Central memory CD8-positive, alpha-beta T cell (primary cell): ENCODE results near the gene INSC.

ENCODE experiments used
- ATAC-seq: fragments of 150-1000 bp; cut with Tn5 transposase; replicated peaks from 2 replicates; pipeline ENCODE4 v1.10.0; 2022; ENCODE audit warnings: mild to moderate bottlenecking, moderate FRiP score, moderate number of reproducible peaks; ENCODE audit not compliant: poor library complexity, severe bottlenecking; ENCODE audit errors: extremely low read depth
- DNase-seq, 2 donors: peaks; one replicate each; pipeline ENCODE4 v3.0.0; 2021; ENCODE audit warnings: low spot score in 2 of 2
- H3K27ac Mint-ChIP-seq: one replicate; pipeline ENCODE4 v1.8.0; 2022; ENCODE audit warnings: low read depth, mild to moderate bottlenecking, moderate library complexity, mixed read lengths
- H3K27me3 Mint-ChIP-seq: one replicate; pipeline ENCODE4 v1.8.0; 2022; ENCODE audit warnings: mixed read lengths
- H3K36me3 Mint-ChIP-seq: one replicate; pipeline ENCODE4 v1.8.0; 2022; ENCODE audit warnings: mild to moderate bottlenecking, moderate library complexity, mixed read lengths; ENCODE audit not compliant: insufficient read depth
- H3K4me1 Mint-ChIP-seq: one replicate; pipeline ENCODE4 v1.8.0; 2022; ENCODE audit warnings: mixed read lengths
- H3K4me3 Mint-ChIP-seq: one replicate; pipeline ENCODE4 v1.8.0; 2022; ENCODE audit warnings: mild to moderate bottlenecking, moderate library complexity, mixed read lengths
- H3K9me3 Mint-ChIP-seq: one replicate; pipeline ENCODE4 v1.8.0; 2022; ENCODE audit warnings: mixed read lengths

The INSC gene

DNA sequence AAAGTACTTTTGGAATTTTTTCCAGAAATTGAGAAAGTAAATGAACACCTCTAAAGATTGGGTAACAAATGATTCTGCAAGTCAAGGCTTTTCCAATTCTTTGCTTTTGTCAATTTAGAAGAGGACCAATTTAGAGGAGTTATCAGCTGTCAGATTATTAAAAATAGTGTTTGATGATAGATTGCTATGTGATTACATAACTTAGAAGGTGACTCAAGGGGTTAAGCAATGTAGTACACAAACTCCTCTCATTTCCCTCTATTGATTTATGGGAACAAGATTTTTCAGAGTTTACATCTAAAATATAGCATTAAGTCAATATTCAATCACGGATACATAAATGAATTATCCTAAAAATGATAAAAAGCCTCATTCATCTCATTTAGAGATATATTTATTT, 70.3 kb downstream of the INSC start:
- no peaks in the 10 kb centered on the region for H3K9me3 Mint-ChIP-seq
- DNase-seq (no peak), ATAC-seq (no peak)
- no peaks in the 10 kb centered on the region for H3K36me3 Mint-ChIP-seq
- peaks cover 18% of the 10 kb centered on the region for H3K27me3 Mint-ChIP-seq
- H3K4me3 Mint-ChIP-seq: no peak overlapping the region
- H3K4me1 Mint-ChIP-seq: no peaks in the 10 kb centered on the region
- H3K27ac Mint-ChIP-seq: no peak overlapping the region

DNA sequence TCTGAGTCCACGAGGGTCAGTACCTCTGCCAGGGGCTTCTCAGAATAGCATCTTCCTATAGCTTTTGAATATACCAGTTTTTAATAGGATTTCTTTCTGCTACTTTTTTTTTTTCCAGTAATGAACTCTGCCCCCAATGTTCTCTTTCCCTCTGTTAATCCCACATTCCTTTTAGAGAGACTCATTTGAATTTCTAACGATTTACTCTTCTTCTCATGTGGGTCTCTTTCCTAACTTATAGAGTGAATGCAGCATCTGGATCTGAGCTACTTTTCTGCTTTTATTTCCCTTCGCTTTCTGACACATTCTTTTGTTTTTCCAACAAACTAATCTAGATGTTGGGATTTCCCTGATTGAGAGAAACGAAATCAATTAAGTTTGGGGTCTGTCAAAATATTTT, 71.4 kb downstream of the INSC start:
- Mint-ChIP-seq H3K9me3 (no peaks in the 10 kb centered on the region), H3K4me1 (no peaks in the 10 kb centered on the region), H3K4me3 (no peak overlapping the region), H3K27me3 (peaks cover 10% of the 10 kb centered on the region), H3K36me3 (no peaks in the 10 kb centered on the region), H3K27ac (no peak overlapping the region)
- DNase-seq: no peak
- no peak for ATAC-seq

DNA sequence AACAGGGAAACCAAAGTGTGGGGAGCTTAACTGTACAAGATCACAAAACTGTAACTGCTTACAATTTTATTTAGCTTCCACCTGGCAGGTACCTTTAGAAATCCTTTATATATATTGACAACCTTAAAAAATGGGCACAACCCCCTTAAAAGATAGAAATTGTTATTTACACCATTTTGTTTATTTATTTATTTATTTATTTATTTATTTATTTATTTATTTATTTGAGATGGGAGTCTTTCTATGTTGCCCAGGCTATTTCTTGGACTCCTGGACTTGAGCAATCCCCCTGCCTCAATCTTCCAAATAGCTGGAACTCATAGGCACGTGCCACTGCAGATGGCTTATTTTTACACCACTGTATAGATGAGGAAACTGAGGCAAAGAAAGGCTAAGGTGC, 74.5 kb downstream of the INSC start:
- H3K4me1 Mint-ChIP-seq: no peaks in the 10 kb centered on the region
- H3K36me3 Mint-ChIP-seq: no peaks in the 10 kb centered on the region
- H3K9me3 Mint-ChIP-seq: no peaks in the 10 kb centered on the region
- ATAC-seq: no peak
- H3K27ac Mint-ChIP-seq: no peak overlapping the region
- DNase-seq: no peak
- H3K4me3 Mint-ChIP-seq: no peak overlapping the region
- peaks cover 22% of the 10 kb centered on the region for H3K27me3 Mint-ChIP-seq

DNA sequence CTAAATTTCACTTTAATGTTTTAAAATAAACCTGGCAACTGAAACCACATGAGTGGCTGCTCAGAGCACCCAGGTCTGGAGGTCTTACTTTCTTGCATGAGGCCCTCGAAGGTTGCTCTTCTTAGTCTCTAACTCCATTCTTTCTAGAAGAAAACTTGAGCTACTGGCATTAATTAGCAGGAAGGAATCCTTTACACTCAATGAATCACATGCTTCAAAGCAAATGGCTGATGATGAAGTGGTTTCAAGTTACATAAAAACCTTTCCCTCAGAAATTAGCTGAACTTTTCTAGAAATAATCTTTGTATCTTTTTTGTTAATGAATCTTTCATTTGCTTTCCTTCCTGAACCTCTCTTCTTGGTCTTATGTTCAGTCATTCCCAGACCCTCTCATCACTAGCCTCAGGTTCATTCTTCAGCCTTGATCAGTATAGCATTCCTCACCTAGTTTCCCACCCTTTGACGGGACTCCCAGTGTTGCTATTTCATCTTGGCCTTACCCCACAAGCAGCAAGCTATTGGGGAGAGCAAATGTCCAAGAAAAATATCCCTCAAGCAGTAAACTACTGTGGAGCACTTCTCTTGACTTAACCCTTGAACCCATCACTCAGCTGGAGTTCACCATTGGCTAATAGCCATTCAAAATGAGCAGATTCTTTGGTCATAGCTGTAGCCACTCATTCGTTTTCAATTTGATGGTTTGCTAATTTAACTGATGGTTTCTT, 75.1 kb downstream of the INSC start:
- no peaks in the 10 kb centered on the region for H3K36me3 Mint-ChIP-seq
- peaks cover 22% of the 10 kb centered on the region for H3K27me3 Mint-ChIP-seq
- H3K9me3 Mint-ChIP-seq: no peaks in the 10 kb centered on the region
- no peaks in the 10 kb centered on the region for H3K4me1 Mint-ChIP-seq
- DNase-seq (no peak), ATAC-seq (no peak)
- no peak overlapping the region for H3K27ac Mint-ChIP-seq
- no peak overlapping the region for H3K4me3 Mint-ChIP-seq

DNA sequence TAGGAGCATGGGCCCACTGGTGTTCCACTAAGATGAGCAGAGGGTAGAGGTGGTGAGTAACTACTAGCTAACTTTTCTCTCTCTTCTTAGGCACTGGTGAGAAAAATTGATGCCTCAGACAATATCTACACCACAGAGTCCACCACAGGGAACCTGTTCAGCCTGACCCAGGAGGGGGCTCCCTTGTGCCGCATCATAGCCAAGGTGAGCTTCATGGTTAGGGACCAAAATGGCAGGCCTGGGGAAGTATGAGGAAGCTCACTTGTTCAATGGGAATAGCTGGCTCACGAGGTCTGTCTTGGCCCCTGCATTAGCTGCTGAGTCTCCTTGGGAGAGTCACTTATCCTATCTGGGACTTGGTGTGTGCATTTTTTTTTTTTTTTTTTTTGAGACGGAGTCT, 75.9 kb downstream of the INSC start:
- no peak for ATAC-seq
- Mint-ChIP-seq H3K36me3 (no peaks in the 10 kb centered on the region), H3K4me3 (no peak overlapping the region), H3K27me3 (peaks cover 24% of the 10 kb centered on the region), H3K4me1 (no peaks in the 10 kb centered on the region), H3K27ac (no peak overlapping the region), H3K9me3 (no peaks in the 10 kb centered on the region)
- DNase-seq: no peak

DNA sequence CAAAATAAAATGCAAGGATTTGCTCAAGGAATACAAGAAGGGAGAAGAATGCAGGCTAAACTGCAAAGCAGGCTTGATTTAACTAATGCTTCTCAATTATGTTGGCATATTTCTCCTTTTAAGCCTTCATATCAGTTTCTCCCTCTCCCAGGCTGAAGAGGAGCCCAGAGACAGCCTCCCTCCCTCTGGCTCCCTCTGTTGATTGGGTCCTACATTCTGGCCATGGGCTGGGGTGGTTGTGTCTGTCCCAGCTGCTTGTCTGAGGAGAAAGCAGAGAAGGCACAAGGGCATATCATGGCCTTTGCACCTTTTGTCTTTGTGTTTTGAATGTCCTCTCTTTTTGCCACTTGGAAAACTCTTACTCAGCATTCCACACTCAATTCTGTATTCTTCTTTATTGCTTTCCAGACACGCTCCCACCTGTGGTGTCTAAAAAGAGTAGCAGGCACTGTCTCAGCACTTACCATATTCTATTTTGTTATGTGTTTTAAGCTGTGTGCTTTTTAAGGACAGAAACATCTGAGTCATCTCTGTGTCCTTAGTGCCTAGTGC, 77.4 kb downstream of the INSC start:
- no peak overlapping the region for H3K4me3 Mint-ChIP-seq
- H3K4me1 Mint-ChIP-seq: no peaks in the 10 kb centered on the region
- DNase-seq: no peak
- no peaks in the 10 kb centered on the region for H3K36me3 Mint-ChIP-seq
- no peaks in the 10 kb centered on the region for H3K9me3 Mint-ChIP-seq
- no peak for ATAC-seq
- H3K27ac Mint-ChIP-seq: no peak overlapping the region
- peaks cover 21% of the 10 kb centered on the region for H3K27me3 Mint-ChIP-seq

DNA sequence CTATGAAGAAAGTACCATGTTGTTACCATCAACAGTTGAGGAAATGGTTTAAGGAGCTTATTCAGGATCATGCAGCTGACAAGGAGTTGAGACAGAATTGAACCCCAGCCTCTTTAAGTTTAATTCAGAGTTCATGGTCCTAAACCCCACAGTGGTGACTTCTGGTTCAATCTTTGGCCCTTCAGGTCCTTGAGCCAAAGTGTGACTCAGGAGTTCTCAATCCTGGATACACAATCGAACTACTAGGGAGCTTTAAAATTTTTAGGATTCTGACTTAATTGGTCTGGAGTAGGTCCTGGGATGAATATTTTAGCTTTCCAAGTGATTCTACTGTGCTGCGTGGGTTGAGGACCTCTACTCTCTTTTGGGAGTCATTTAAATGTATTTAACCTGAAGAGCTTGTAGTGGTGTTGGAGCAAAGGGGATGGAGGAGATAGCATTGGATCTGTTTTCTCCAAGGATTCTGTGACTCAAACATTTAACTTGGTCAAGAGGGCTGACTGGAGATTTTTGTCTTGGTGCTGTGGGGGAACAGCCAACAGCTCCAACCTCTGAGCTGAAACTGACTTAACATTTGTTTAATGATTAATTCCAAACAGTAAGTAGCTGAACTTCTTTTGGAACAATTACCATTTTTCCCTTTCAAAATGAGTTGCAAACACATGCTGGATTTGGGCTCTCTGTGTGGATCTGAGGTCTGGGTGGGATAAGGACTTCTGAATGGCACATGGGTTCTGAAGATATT, 80.1 kb downstream of the INSC start:
- H3K36me3 Mint-ChIP-seq: no peaks in the 10 kb centered on the region
- no peak overlapping the region for H3K27ac Mint-ChIP-seq
- ATAC-seq: no peak

DNA sequence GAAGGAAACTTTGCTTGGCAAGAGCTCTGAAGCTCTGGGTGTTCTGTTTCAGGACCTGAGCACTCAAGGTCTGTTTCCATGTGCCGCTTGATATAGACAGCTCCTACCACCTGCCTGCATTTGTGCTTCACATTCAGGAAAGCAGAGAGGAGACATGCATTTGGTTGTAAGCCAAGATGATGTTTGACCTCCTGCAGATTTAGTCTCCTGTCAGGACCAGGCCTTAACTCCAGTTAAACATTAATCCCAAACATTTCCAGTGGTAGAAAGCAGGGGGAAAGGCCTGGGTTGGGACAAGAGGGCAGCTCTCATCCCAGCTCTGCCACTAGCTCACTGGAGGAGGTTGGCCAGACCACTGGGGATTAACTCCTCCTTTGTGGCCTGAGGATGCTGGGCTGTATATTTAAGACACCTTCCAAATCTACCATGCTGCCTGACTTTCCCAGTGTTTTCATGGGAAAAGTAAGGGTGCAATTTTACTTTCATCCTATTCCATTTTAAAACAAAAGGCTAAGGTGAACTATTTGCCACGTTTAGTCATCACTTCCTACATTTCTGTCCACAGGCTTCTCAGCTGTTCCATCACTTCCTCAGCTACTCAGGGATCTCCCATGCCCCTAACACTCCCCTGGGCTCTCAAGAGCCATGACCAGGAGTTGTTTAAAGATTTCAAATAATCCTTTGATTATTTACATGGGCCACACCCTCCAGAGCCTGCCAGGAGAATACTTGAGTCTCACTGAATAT, 80.9 kb downstream of the INSC start:
- H3K27ac Mint-ChIP-seq: no peak overlapping the region

More for the DNA sequence above, 80.1 kb downstream of the INSC start:
- DNase-seq: no peak
- Mint-ChIP-seq H3K4me3 (no peak overlapping the region), H3K9me3 (no peaks in the 10 kb centered on the region), H3K4me1 (no peaks in the 10 kb centered on the region), H3K27me3 (peaks cover 42% of the 10 kb centered on the region)

DNA sequence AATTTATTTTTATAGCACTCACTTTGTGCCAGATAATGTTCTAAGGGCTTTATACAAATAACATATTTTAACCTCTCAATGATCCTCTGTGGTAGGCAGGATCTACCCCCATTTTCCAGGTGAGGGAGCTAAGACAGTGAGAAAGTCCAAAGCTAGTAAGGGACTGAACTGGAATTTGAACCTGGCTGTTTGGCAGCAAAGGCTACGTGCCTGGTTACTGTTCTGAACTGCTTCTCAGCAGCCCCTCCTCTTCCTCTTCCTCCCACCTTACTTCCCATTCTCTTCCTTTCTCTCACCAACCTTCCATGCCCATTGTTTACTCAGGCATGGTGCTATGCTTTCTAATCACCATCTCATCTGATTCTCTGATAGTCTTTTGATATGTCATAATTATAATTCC, 82.0 kb downstream of the INSC start:
- H3K27me3 Mint-ChIP-seq: peaks cover 56% of the 10 kb centered on the region
- no peaks in the 10 kb centered on the region for H3K9me3 Mint-ChIP-seq
- no peak for ATAC-seq
- DNase-seq: no peak
- H3K27ac Mint-ChIP-seq: no peak overlapping the region
- no peak overlapping the region for H3K4me3 Mint-ChIP-seq
- no peaks in the 10 kb centered on the region for H3K4me1 Mint-ChIP-seq
- H3K36me3 Mint-ChIP-seq: no peaks in the 10 kb centered on the region

More for the DNA sequence above, 80.9 kb downstream of the INSC start:
- no peak for ATAC-seq
- Mint-ChIP-seq H3K4me3 (no peak overlapping the region), H3K36me3 (no peaks in the 10 kb centered on the region), H3K4me1 (no peaks in the 10 kb centered on the region), H3K9me3 (no peaks in the 10 kb centered on the region), H3K27me3 (peaks cover 49% of the 10 kb centered on the region)
- DNase-seq: no peak

DNA sequence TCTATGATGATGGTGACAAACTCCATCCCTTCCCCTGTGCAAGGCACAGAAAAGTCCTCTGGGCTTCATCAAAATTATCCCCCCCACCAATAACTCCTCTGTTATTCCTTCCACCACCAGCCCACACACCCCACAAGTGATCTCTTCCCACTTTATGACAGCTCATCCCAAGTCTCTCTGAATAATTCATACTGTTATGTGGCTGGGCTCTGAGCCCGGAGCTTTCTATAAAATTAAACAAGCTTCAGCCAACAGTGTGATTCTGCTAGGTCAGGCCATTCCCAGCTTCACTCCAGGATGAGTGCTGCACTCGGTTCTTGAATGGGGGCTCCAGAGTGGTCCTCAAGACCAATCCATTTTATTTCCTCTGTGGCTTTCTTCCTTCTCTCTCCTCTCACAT, 83.0 kb downstream of the INSC start:
- no peaks in the 10 kb centered on the region for H3K36me3 Mint-ChIP-seq
- no peak overlapping the region for H3K4me3 Mint-ChIP-seq
- no peaks in the 10 kb centered on the region for H3K4me1 Mint-ChIP-seq
- ATAC-seq: no peak
- no peak overlapping the region for H3K27ac Mint-ChIP-seq
- H3K9me3 Mint-ChIP-seq: no peaks in the 10 kb centered on the region
- H3K27me3 Mint-ChIP-seq: peaks cover 47% of the 10 kb centered on the region
- no peak for DNase-seq

DNA sequence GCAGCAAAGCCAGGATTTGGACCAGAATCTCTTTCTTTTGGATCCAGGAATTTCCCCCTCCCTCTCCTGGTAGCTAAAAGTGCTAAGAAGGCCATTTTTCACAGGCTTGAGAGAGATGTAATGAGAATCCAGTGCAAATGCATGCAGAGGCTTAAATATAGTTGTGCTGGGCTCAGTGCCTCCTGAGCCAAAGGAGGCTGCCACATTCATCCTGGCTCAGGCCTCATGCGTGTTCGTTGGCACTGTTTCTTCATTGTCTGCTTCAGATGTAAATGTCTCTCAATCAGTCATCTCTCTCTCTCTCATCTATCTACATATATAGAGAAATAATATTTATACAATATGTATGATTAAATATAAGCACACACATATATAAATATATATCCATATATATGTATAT, 83.6 kb downstream of the INSC start:
- no peak for ATAC-seq
- Mint-ChIP-seq H3K4me3 (no peak overlapping the region), H3K4me1 (no peaks in the 10 kb centered on the region), H3K36me3 (no peaks in the 10 kb centered on the region), H3K27me3 (peaks cover 46% of the 10 kb centered on the region), H3K9me3 (no peaks in the 10 kb centered on the region), H3K27ac (no peak overlapping the region)
- DNase-seq: no peak

DNA sequence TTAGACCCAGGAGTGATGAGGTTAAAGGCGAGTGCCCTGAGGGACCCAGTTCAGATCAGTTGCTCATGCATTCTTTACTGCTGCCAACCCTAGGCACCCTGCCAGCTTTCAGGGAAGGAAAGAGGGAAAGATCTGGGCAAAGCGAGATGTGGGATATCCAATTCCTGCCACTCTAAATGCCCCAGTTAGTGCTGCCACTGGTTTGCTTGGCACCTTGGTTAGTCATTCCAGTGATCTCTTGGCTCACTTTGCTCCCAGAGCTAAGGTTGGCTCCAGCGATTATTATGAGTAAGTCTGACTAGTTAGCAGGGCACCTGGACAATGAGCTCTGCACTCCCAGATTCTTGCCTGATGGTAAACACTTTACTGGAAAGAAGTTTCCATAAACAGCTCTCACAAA, 85.0 kb downstream of the INSC start:
- DNase-seq (no peak), ATAC-seq (no peak)
- Mint-ChIP-seq H3K9me3 (no peaks in the 10 kb centered on the region), H3K4me3 (no peak overlapping the region), H3K4me1 (no peaks in the 10 kb centered on the region), H3K36me3 (no peaks in the 10 kb centered on the region), H3K27me3 (peaks cover 46% of the 10 kb centered on the region), H3K27ac (no peak overlapping the region)
